ENCODE measurements around the gene PANK1.

Gene PANK1

DNA sequence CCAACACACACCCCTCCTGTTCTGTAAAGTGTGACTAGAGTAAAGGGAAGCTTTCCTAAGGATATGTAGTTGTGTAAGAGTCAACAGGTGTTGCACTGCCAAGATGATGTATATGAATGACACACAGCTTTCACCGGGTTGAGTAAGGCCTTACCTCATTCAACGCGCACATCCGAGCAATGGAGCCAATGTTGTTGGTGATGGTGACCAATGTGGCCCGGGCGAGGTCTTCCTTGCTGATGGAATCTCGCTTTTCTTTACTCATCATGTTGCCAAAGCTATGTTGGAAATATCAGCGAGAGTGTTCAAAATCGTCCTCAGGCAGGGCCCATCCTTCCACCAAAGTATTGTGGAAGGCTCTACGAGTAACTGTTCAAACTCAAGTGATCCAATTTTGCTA lies 52.0 kb downstream of the PANK1 start:
- 87 to 97% methylated on average over 4 to 9 of the region's 10 CpGs for WGBS, 2 experiments (ENCODE audit: insufficient coverage in 2 of 2)

DNA sequence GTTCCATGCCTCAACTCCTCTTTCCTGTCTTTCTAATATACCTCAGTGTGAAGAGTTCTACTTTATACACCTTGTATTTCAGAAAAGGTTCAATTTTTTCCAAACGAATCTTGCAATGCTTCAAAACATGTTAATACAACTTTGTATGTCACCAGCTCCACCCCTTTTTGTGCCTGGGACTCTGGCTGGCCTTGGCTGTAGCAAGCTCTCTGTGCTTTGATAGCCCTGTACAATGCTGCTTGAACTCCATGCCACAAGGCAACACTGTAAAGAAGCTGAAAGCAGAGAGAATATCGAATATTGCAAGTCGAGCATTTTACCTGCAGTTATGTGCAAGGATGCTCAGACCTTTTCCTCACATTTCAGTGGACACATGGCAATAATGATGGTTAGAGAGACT lies 52.5 kb downstream of the PANK1 start:
- WGBS, 2 experiments (ENCODE audit: insufficient coverage in 2 of 2), result 79 to 97% methylated on average over 3 of the region's 3 CpGs
- Histone ChIP-seq H3K27ac (ENCODE audit: low read depth, low read length, severe bottlenecking) (no peak overlapping the region), H3K4me1 (ENCODE audit: control insufficient read depth, insufficient read depth, low read length, poor library complexity, severe bottlenecking) (peaks cover 8% of the 10 kb centered on the region), H3K9me3 (ENCODE audit: control insufficient read depth, low read length) (no peaks in the 10 kb centered on the region), H3K4me3 (ENCODE audit: extremely low read depth, insufficient read depth, low read length, poor library complexity, severe bottlenecking) (no peak overlapping the region), H3K36me3 (ENCODE audit: control insufficient read depth, insufficient read depth, low read length) (peaks cover 45% of the 10 kb centered on the region)

More for the DNA sequence above, 52.0 kb downstream of the PANK1 start:
- peaks cover 8% of the 10 kb centered on the region for H3K4me1 ChIP-seq (ENCODE audit: control insufficient read depth, insufficient read depth, low read length, poor library complexity, severe bottlenecking)
- no peaks in the 10 kb centered on the region for H3K9me3 ChIP-seq (ENCODE audit: control insufficient read depth, low read length)
- peaks cover 47% of the 10 kb centered on the region for H3K36me3 ChIP-seq (ENCODE audit: control insufficient read depth, insufficient read depth, low read length)
- H3K27ac ChIP-seq (ENCODE audit: low read depth, low read length, severe bottlenecking), result no peak overlapping the region
- no peak overlapping the region for H3K4me3 ChIP-seq (ENCODE audit: extremely low read depth, insufficient read depth, low read length, poor library complexity, severe bottlenecking)

DNA sequence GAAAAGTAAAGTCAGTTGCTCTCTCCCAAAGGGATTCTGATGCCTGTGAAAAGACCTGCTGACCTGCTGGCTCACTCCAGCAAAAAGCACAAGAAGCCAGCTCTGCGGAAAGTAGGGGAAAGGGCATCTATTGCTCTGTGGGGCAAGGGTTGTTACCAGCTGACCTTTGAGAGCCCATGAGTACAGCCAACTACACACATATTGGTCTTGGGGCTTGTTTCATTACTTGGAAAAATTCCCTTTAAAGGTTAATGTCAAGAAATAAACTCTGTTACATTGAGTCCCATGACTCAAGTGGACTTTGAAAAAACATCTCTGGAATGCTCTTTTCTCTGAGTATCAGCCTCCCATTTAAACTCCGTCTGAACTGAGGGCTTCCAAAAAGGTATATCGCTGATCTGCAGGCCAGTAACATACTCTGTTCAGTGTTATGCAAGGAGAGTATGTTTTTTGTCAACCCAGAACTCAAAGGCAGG lies 53.2 kb downstream of the PANK1 start:
- WGBS, 2 experiments (ENCODE audit: insufficient coverage in 2 of 2), result 100% methylated on average over 1 of the region's 3 CpGs; no CpG with 5 or more reads in 1 of the 2 experiments
- Histone ChIP-seq H3K36me3 (ENCODE audit: control insufficient read depth, insufficient read depth, low read length) (peaks cover 45% of the 10 kb centered on the region), H3K4me1 (ENCODE audit: control insufficient read depth, insufficient read depth, low read length, poor library complexity, severe bottlenecking) (peaks cover 8% of the 10 kb centered on the region), H3K27ac (ENCODE audit: low read depth, low read length, severe bottlenecking) (peak overlapping the region; percentile 71), H3K4me3 (ENCODE audit: extremely low read depth, insufficient read depth, low read length, poor library complexity, severe bottlenecking) (no peak overlapping the region), H3K9me3 (ENCODE audit: control insufficient read depth, low read length) (no peaks in the 10 kb centered on the region)

DNA sequence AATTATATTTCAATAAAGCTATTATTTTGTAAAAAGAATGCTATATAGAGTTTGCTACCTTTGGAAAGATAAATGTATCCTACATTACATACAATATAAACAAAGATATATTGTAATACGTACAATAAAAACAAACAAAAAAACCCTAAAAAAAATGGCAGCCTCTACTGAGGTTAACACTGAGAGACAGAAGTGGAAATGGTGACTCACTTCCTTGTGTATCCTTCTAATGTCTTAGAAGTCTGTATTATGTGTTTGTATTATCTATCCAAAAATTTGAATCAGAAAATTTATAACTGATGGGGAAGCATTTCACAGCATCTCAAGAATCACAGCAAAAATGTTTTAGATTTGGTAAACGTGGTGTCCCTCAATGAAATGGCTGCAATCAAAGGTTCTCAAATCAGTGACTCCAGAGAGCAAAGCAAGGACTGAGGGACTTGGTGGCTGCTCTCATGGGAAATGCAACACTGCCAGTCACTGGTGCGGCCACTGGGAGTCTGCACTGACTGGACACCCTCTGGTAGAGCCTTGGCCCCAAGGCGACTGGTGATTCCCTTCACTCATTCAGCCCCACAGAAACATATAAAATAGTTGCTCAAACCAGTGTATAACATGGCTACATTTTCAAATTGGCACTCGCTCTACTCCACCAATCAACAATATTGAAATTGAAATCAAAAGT lies 53.8 kb downstream of the PANK1 start:
- Histone ChIP-seq H3K4me3 (ENCODE audit: extremely low read depth, insufficient read depth, low read length, poor library complexity, severe bottlenecking) (no peak overlapping the region), H3K4me1 (ENCODE audit: control insufficient read depth, insufficient read depth, low read length, poor library complexity, severe bottlenecking) (peaks cover 8% of the 10 kb centered on the region), H3K27ac (ENCODE audit: low read depth, low read length, severe bottlenecking) (peak overlapping the region; percentile 71), H3K36me3 (ENCODE audit: control insufficient read depth, insufficient read depth, low read length) (peaks cover 42% of the 10 kb centered on the region), H3K9me3 (ENCODE audit: control insufficient read depth, low read length) (no peaks in the 10 kb centered on the region)
- WGBS, 2 experiments (ENCODE audit: insufficient coverage in 2 of 2), result 71 to 100% methylated on average over 1 to 2 of the region's 5 CpGs

DNA sequence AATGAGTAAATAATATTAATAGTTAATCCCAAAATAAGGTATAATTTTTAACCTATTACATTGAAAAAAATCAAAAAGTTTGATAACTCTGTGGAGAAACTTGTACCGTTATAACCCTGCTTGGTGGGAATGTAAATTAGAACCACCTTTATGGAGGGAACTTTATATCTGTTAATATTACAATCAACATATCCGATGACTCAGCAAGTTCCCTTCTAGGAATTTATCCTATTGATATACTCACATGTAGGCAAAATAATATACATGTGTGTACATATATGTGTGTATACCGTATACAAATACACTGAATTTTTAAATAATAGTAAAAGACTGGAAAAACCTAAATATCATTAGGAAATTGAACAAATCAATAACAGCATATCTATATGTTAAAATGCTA lies 54.7 kb downstream of the PANK1 start:
- peaks cover 43% of the 10 kb centered on the region for H3K36me3 ChIP-seq (ENCODE audit: control insufficient read depth, insufficient read depth, low read length)
- H3K27ac ChIP-seq (ENCODE audit: low read depth, low read length, severe bottlenecking), result no peak overlapping the region
- no peak overlapping the region for H3K4me3 ChIP-seq (ENCODE audit: extremely low read depth, insufficient read depth, low read length, poor library complexity, severe bottlenecking)
- H3K9me3 ChIP-seq (ENCODE audit: control insufficient read depth, low read length), result no peaks in the 10 kb centered on the region
- H3K4me1 ChIP-seq (ENCODE audit: control insufficient read depth, insufficient read depth, low read length, poor library complexity, severe bottlenecking), result peaks cover 8% of the 10 kb centered on the region
- WGBS, 2 experiments (ENCODE audit: insufficient coverage in 2 of 2), result no CpG with 5 or more reads among the region's 3 CpGs

DNA sequence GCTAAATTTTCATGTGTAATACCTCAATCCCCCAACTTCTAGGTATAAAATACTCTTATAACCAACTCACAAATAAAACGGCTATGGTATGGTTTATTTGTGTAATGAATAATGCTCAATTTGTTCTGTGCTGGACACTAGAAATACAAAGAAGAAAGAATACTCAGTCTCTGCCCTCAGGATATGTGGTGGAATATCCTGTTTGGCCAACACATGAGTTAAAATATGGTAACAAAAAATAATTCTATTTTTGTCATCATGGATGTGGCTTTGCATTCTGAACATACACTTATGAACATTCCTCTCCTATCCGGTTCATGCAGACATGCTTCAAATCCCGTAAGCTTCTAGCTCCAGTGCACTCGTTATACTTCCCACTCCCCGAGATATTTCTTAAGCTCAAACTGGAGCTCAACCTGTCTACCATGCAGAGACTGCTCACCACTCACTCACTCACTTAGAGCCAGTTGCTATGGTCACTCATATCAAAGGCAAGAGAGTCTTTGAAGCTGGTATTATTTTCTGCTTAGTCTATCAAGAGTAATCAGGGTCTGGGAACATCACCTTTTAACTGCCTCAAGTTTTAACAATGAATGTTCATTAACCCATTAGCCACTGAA lies 55.8 kb downstream of the PANK1 start:
- Histone ChIP-seq H3K9me3 (ENCODE audit: control insufficient read depth, low read length) (no peaks in the 10 kb centered on the region), H3K4me3 (ENCODE audit: extremely low read depth, insufficient read depth, low read length, poor library complexity, severe bottlenecking) (no peak overlapping the region), H3K36me3 (ENCODE audit: control insufficient read depth, insufficient read depth, low read length) (peaks cover 41% of the 10 kb centered on the region), H3K27ac (ENCODE audit: low read depth, low read length, severe bottlenecking) (no peak overlapping the region), H3K4me1 (ENCODE audit: control insufficient read depth, insufficient read depth, low read length, poor library complexity, severe bottlenecking) (peaks cover 8% of the 10 kb centered on the region)
- WGBS, 2 experiments (ENCODE audit: insufficient coverage in 2 of 2), result 87 to 90% methylated on average over 4 of the region's 5 CpGs

DNA sequence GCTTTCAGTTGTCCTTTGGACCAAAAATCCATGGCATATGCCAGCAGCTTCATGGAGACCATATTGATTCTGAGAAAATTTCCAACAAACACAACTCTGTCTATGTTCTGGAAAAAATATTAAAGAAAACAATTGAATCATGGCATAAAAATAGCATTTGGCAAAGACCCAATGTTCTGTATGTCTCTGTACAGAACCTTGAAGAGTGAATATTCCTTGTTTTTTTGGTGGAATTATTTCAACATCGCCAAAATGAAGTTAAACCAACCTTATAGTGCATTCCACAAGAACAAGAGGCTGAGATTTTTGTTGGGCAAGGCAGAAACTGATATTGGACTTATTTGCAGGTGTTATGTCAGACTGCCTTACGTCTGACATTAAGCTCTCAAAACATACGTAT lies 56.4 kb downstream of the PANK1 start:
- no CpG with 5 or more reads among the region's 3 CpGs for WGBS, 2 experiments (ENCODE audit: insufficient coverage in 2 of 2)
- Histone ChIP-seq H3K9me3 (ENCODE audit: control insufficient read depth, low read length) (no peaks in the 10 kb centered on the region), H3K36me3 (ENCODE audit: control insufficient read depth, insufficient read depth, low read length) (peaks cover 38% of the 10 kb centered on the region), H3K4me1 (ENCODE audit: control insufficient read depth, insufficient read depth, low read length, poor library complexity, severe bottlenecking) (peaks cover 8% of the 10 kb centered on the region), H3K4me3 (ENCODE audit: extremely low read depth, insufficient read depth, low read length, poor library complexity, severe bottlenecking) (no peak overlapping the region), H3K27ac (ENCODE audit: low read depth, low read length, severe bottlenecking) (no peak overlapping the region)

DNA sequence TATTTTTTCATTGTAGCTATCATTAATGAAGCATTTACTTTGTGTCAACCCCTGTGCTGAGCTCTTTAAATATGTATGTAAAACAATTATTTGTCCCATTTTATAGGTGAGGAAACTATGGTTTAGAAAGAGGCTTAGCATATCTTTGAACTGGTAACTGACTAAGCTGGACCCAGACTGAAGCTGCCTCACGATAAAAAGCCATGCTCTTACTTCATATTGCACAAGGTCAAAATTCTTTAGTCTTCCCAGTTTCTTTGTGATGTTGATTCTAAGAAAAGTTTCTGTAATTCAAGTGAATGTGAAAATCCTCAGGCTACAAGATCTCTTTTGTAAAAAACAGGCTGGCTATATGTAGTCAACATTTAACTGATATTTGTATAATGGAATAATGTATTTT lies 63.0 kb downstream of the PANK1 start:
- no CpG with 5 or more reads among the region's 1 CpG for WGBS, 2 experiments (ENCODE audit: insufficient coverage in 2 of 2)
- peaks cover 16% of the 10 kb centered on the region for H3K36me3 ChIP-seq (ENCODE audit: control insufficient read depth, insufficient read depth, low read length)
- no peak overlapping the region for H3K4me3 ChIP-seq (ENCODE audit: extremely low read depth, insufficient read depth, low read length, poor library complexity, severe bottlenecking)

DNA sequence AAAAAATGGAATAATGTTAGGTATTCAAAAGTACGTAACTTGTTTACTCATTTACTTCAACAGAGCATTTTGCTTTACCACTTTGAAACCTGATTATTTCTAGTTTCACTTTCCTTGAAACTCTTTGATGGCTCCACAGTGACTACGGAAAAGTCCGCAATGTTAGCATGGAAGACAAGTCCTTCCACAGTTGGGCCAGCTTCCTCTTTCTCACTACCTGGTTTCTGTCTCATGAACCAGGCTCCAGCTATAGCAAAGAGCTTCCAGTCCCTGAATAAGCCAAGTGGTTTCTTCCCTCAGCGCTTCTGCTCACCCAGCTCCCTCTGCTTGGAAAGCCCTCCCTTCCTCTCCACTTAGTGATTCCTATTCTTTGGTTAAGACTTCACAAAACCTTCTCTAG lies 64.8 kb downstream of the PANK1 start:
- no peak overlapping the region for H3K4me3 ChIP-seq (ENCODE audit: extremely low read depth, insufficient read depth, low read length, poor library complexity, severe bottlenecking)
- no peaks in the 10 kb centered on the region for H3K4me1 ChIP-seq (ENCODE audit: control insufficient read depth, insufficient read depth, low read length, poor library complexity, severe bottlenecking)
- no peak overlapping the region for H3K27ac ChIP-seq (ENCODE audit: low read depth, low read length, severe bottlenecking)
- 95 to 97% methylated on average over 3 of the region's 4 CpGs for WGBS, 2 experiments (ENCODE audit: insufficient coverage in 2 of 2)
- peaks cover 10% of the 10 kb centered on the region for H3K36me3 ChIP-seq (ENCODE audit: control insufficient read depth, insufficient read depth, low read length)
- H3K9me3 ChIP-seq (ENCODE audit: control insufficient read depth, low read length), result no peaks in the 10 kb centered on the region

More for the DNA sequence above, 63.0 kb downstream of the PANK1 start:
- H3K9me3 ChIP-seq (ENCODE audit: control insufficient read depth, low read length), result no peaks in the 10 kb centered on the region
- H3K4me1 ChIP-seq (ENCODE audit: control insufficient read depth, insufficient read depth, low read length, poor library complexity, severe bottlenecking), result no peaks in the 10 kb centered on the region
- no peak overlapping the region for H3K27ac ChIP-seq (ENCODE audit: low read depth, low read length, severe bottlenecking)

DNA sequence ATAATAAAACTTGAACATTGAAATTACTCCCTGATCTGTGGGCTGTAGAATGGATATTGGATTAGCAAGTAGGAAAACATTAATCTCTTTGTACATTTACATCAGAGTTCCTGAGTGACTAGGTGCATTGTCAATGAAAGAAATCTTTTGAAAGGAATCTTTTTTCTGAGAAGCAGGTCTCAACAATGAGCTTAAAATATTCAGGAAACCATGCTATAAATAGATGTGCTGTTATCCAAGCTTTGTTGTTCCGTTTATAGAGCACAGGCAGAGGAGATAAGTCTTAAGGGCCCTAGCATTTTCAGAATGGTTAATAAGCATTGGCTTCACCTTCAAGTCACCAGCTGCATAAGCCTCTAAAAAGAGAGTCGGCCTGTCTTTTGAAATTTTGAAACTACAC lies 68.3 kb downstream of the PANK1 start:
- no peak overlapping the region for H3K4me3 ChIP-seq (ENCODE audit: extremely low read depth, insufficient read depth, low read length, poor library complexity, severe bottlenecking)
- H3K36me3 ChIP-seq (ENCODE audit: control insufficient read depth, insufficient read depth, low read length), result no peaks in the 10 kb centered on the region
- H3K27ac ChIP-seq (ENCODE audit: low read depth, low read length, severe bottlenecking), result no peak overlapping the region
- 85 to 100% methylated on average over 1 to 2 of the region's 2 CpGs for WGBS, 2 experiments (ENCODE audit: insufficient coverage in 2 of 2)
- H3K9me3 ChIP-seq (ENCODE audit: control insufficient read depth, low read length), result no peaks in the 10 kb centered on the region
- H3K4me1 ChIP-seq (ENCODE audit: control insufficient read depth, insufficient read depth, low read length, poor library complexity, severe bottlenecking), result no peaks in the 10 kb centered on the region

DNA sequence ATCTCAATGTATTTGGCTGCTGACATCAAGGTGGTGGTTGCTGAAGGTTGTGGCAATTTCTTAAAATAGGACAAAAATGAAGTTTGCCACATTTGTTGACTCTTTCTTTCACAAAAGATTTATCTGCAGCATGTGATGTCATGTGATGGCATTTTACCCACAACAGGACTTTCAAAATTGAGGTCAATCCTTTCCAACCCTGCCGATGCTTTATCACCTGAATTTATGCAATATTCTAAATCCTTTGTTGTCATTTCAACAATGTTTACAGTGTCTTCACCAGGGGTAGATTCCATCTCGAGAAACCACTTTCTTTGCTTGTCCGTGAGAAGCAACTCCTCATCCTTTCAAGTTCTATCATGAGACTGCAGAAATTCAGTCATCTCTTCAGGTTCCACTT lies 69.0 kb downstream of the PANK1 start:
- Histone ChIP-seq H3K36me3 (ENCODE audit: control insufficient read depth, insufficient read depth, low read length) (no peaks in the 10 kb centered on the region), H3K4me3 (ENCODE audit: extremely low read depth, insufficient read depth, low read length, poor library complexity, severe bottlenecking) (no peak overlapping the region), H3K4me1 (ENCODE audit: control insufficient read depth, insufficient read depth, low read length, poor library complexity, severe bottlenecking) (no peaks in the 10 kb centered on the region), H3K9me3 (ENCODE audit: control insufficient read depth, low read length) (no peaks in the 10 kb centered on the region), H3K27ac (ENCODE audit: low read depth, low read length, severe bottlenecking) (no peak overlapping the region)
- 90 to 91% methylated on average over 3 of the region's 3 CpGs for WGBS, 2 experiments (ENCODE audit: insufficient coverage in 2 of 2)
